ENCODE results near the gene VSTM4. TPM values are rescaled to one million over a fixed set of nuclear protein-coding genes. Genes with fewer than 3 reads are reported as not detected.

VSTM4 gene
- total and polyA plus RNA-seq, 9 of the 15 experiments (the other 6 are each of a cell fraction or from before 2014, with no cell fraction given), result 1.0 to 7.9 (median 3.0) TPM

- in situ Hi-C loops (cut with MboI) (no loop called here), intact Hi-C loops (cut with micrococcal nuclease) (no loop called here)
- FAIRE-seq (no peak), ATAC-seq (no peak), DNase-seq (ENCODE audit: extremely low read depth in 1 of 4, low spot score in 3 of 4) (no peak)
- H3K9me3 ChIP-seq (replicated peaks; ENCODE audit: control insufficient read depth, insufficient read depth, low read depth, low read length), result no peaks in the 10 kb centered on the region
- H3K79me2 ChIP-seq (ENCODE audit: control insufficient read depth, insufficient read depth, low read length), result peaks cover 4% of the 10 kb centered on the region; the same call in 2 of the 3 replicates
- ChIA-PET POLR2A (interaction anchor here (0.7 to 1.6 kb wide), 3 partner anchors 9 to 365 kb away, joined by 3 to 6 read pairs (median 5); no protein-coding TSS in a partner anchor), CTCF (ENCODE audit: low intra/inter-chr PET ratio) (no interaction called here)
- no TSS peak for BruUV-seq (replicated peaks)
- no peak overlapping the region for H3K4me2 ChIP-seq (ENCODE audit: insufficient read depth, low read length)
- no peaks in the 10 kb centered on the region for H4K20me1 ChIP-seq (replicated peaks; ENCODE audit: control insufficient read depth, insufficient read depth, low read length)
- TF ChIP-seq HNRNPL (IDR thresholded peaks at IDR 0.05; ENCODE audit: low read depth, low read length) (no peak), POLR2G (IDR thresholded peaks at IDR 0.05; ENCODE audit: low read depth, low read length) (0 out of 2 replicates have a peak, but pooled peaks have one; percentile 15), ZC3H4 (CRISPR knock-in tag; IDR thresholded peaks at IDR 0.05; ENCODE audit: borderline replicate concordance) (no peak), SMC3 (conservative IDR thresholded peaks at IDR 0.05; ENCODE audit: insufficient read depth, low read depth, low read length) (no peak)
- no peaks in the 10 kb centered on the region for H3K9me1 ChIP-seq (ENCODE audit: control insufficient read depth, insufficient read depth, low read length)
- peaks cover 4 to 18% of the 10 kb centered on the region in 2 experiments; a peak in 4 of 5 replicates for H3K4me1 ChIP-seq (replicated peaks in 1 of 2; ENCODE audit: control insufficient read depth in 2 of 2, insufficient read depth in 2 of 2, low read length in 2 of 2)
- H3K27ac ChIP-seq (ENCODE audit: extremely low read depth, low read depth, low read length), result no peak overlapping the region
- no peak overlapping the region for H2AFZ ChIP-seq (ENCODE audit: low read depth, low read length)
- peaks cover 5% of the 10 kb centered on the region; the same call in 2 of the 3 replicates for H3K36me3 ChIP-seq (ENCODE audit: control insufficient read depth, insufficient read depth, low read length)
- no peaks in the 10 kb centered on the region for H3K27me3 ChIP-seq (ENCODE audit: control insufficient read depth in 2 of 2, insufficient read depth in 2 of 2, low read length in 2 of 2)
- 58% methylated on average over 9 of the region's 9 CpGs for WGBS (ENCODE audit: insufficient coverage, low coverage, missing lambda C conversion rate)
- H3K9ac ChIP-seq (ENCODE audit: insufficient read depth in 1 of 2, low read depth in 2 of 2, low read length in 2 of 2), result 0 out of 4 replicates have a peak overlapping the region, but pooled peaks of 1 of the 2 experiments have one; percentile 8
- no peak overlapping the region for H3K4me3 ChIP-seq
Observed at GRCh38 chr10:49109669-49110340, 5.5 kb downstream of the VSTM4 start.

DNA sequence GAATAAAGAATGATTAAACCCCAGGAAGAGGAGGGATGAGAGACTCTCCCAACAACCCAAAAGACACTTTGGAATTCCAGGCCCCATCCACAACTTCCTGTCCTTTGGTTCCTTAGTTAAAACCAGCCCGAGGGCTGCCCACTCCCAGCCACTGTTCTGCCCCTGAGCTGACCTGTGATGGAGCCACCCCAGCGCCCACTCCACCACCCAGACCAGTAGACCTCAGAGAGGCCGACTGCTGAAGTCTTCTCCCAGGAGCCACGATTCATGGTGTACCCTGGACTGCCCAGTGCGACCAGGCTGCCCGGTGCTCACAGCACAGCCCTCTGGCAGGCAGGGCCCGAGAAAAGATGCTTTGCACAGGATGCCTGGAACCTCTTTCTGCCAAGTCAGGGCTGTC lies 6.7 kb downstream of the VSTM4 start:
- no peak overlapping the region for H3K27ac ChIP-seq (ENCODE audit: extremely low read depth, low read depth, low read length)
- POLR2A ChIA-PET, result no interaction called here
- H2AFZ ChIP-seq (ENCODE audit: low read depth, low read length), result no peak overlapping the region
- intact Hi-C loops (cut with micrococcal nuclease) (no loop called here), in situ Hi-C loops (cut with MboI) (no loop called here)
- peak overlapping the region in 1 of 2 experiments; percentile 80; a peak in 1 of 4 replicates for H3K9ac ChIP-seq (ENCODE audit: insufficient read depth in 1 of 2, low read depth in 2 of 2, low read length in 2 of 2)
- DNase-seq (ENCODE audit: extremely low read depth in 1 of 4, low spot score in 3 of 4), result no peak
- peaks cover under 1 to 20% of the 10 kb centered on the region in 2 experiments; a peak in 3 of 5 replicates for H3K4me1 ChIP-seq (replicated peaks in 1 of 2; ENCODE audit: control insufficient read depth in 2 of 2, insufficient read depth in 2 of 2, low read length in 2 of 2)
- FAIRE-seq, result no peak
- 75% methylated on average over 7 of the region's 7 CpGs for WGBS (ENCODE audit: insufficient coverage, low coverage, missing lambda C conversion rate)
- BruUV-seq (replicated peaks), result no TSS peak
- no peaks in the 10 kb centered on the region for H3K9me1 ChIP-seq (ENCODE audit: control insufficient read depth, insufficient read depth, low read length)
- H3K9me3 ChIP-seq (replicated peaks; ENCODE audit: control insufficient read depth, insufficient read depth, low read depth, low read length), result no peaks in the 10 kb centered on the region
- no peaks in the 10 kb centered on the region for H3K27me3 ChIP-seq (ENCODE audit: control insufficient read depth in 2 of 2, insufficient read depth in 2 of 2, low read length in 2 of 2)
- H3K4me2 ChIP-seq (ENCODE audit: insufficient read depth, low read length), result no peak overlapping the region
- CTCF ChIA-PET (ENCODE audit: low intra/inter-chr PET ratio), result interaction anchor here (0.6 kb wide), 1 partner anchor 10 kb away, joined by 3 read pairs; no protein-coding TSS in a partner anchor
- TF ChIP-seq RBFOX2 (IDR thresholded peaks at IDR 0.05; ENCODE audit: low read depth, low read length) (0 out of 2 replicates have a peak, but pooled peaks have one; percentile 11), NEUROD1 (IDR thresholded peaks at IDR 0.05; ENCODE audit: borderline replicate concordance, low read depth, low read length, partially characterized antibody) (no peak)
- no peaks in the 10 kb centered on the region for H4K20me1 ChIP-seq (replicated peaks; ENCODE audit: control insufficient read depth, insufficient read depth, low read length)
- no peaks in the 10 kb centered on the region for H3K79me2 ChIP-seq (ENCODE audit: control insufficient read depth, insufficient read depth, low read length)
- no peak overlapping the region for H3K4me3 ChIP-seq
- peaks cover 5% of the 10 kb centered on the region; the same call in 2 of the 3 replicates for H3K36me3 ChIP-seq (ENCODE audit: control insufficient read depth, insufficient read depth, low read length)
- no peak; the same call in 2 of the 3 replicates for ATAC-seq
